Kasumi-1 (cell line): ENCODE results near the gene TERT.
"Not testable (repeated sequence)": the region's sequence is repeated elsewhere in the genome, so short reads cannot be mapped to it uniquely, and the experiment has no call there.

Source experiments
- DNase-seq, 2 experiments: peaks; one replicate each; lab custom pipeline; 2025; lab: John Stamatoyannopoulos, UW

The TERT gene

GRCh38 chr5:1330847-1331831 lies 36.3 kb upstream of the TERT start:
- DNase-seq = no peak

DNA sequence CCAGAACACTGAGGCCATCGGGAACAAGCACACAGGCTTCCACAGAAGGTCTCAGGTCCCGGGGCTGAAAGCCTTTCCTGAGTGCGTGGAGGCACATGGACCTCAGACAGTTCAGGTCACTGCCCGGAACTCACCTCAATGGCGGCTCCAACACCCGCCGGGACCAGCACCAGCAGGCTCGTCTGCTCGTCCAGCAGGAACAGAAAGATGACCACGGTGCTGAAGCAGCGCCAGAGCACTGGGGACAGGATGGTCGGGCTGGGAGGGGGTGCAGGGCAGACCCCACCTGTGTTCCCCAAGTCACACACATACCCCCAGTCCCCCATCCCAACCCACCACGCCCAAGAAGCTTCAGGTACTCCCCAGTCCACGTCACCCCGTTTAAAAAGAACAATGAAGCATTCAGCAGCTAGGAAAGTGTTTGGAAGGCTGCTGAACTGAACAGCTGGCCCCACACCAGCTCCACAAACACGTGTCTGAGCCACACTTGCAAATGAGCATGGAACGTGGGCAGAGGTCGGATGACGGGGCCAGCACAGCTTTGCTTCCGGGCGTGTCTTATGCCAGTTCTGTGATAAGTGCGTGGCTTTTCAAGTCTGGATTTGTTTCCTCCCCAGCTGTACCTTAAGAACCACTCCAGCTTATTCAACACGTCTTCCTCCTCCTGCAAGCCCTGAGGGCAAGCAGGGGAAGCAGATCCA lies 35.4 kb upstream of the TERT start:
- no peak for DNase-seq

DNA sequence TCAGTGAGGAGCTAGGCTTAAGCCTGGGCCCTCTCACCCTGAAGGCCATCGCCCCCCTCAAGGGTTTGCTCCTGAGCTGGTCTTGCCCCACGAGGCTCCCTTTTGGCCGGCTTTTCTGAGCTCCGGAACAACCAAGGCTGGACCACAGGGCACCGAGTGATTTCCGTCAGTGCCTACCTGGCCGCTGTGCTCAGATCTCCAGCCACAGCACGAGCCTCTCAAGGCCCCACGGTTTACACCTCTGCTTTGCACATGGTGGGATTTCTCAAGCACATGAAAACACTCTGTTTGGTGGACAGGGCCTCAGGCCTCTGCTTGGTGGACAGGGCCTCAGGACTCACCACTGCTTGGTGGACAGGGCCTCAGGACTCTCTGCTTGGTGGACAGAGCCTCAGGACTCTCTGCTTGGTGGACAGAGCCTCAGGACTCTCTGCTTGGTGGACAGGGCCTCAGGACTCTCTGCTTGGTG lies 34.3 kb upstream of the TERT start:
- DNase-seq = no peak

DNA sequence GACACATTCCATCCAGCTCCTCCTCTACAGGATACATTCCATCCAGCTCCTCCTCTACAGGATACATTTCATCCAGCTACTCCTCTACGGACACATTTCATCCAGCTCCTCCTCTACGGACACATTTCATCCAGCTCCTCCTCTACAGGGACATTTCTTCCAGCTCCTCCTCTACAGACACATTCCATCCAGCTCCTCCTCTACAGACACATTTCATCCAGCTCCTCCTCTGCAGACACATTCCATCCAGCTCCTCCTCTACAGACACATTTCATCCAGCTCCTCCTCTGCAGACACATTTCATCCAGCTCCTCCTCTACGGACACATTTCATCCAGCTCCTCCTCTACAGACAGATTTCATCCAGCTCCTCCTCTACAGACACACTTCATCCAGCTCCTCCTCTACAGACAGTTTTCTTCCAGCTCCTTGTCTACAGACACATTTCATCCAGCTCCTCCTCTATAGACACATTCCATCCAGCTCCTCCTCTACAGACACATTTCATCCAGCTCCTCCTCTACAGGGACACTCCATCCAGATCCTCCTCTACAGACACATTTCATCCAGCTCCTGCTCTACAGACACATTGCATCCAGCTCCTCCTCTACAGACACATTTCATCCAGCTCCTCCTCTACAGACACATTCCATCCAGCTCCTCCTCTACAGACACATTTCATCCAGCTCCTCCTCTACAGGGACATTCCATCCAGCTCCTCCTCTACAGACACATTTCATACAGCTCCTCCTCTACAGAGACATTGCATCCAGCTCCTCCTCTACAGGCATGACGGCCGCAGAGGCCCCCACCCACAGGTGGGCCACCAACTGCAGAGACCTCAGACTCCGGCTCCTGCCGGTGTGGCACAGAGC lies 33.6 kb upstream of the TERT start:
- DNase-seq = not testable (repeated sequence)

DNA sequence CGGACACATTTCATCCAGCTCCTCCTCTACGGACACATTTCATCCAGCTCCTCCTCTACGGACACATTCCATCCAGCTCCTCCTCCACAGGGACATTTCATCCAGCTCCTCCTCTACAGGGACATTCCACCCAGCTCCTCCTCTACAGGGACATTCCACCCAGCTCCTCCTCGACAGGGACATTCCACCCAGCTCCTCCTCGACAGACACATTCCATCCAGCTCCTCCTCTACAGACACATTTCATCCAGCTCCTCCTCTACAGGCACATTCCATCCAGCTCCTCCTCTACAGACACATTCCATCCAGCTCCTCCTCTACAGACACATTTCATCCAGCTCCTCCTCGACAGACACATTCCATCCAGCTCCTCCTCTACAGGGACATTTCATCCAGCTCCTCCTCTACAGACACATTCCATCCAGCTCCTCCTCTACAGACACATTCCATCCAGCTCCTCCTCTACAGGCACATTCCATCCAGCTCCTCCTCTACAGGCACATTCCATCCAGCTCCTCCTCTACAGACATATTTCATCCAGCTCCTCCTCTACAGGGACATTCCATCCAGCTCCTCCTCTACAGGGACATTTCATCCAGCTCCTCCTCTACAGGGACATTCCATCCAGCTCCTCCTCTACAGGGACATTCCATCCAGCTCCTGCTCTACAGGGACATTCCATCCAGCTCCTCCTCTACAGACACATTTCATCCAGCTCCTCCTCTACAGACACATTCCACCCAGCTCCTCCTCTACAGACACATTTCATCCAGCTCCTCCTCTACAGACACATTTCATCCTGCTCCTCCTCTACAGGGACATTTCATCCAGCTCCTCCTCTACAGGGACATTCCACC lies 32.3 kb upstream of the TERT start:
- DNase-seq = not testable (repeated sequence)

DNA sequence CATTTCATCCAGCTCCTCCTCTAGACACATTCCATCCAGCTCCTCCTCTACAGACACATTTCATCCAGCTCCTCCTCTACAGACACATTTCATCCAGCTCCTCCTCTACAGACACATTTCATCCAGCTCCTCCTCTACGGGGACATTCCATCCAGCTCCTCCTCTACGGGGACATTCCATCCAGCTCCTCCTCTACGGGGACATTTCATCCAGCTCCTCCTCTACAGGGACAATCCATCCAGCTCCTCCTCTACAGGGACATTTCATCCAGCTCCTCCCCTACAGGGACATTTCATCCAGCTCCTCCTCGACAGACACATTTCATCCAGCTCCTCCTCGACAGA lies 31.6 kb upstream of the TERT start:
- not testable (repeated sequence) for DNase-seq

GRCh38 chr5:1325870-1326531 lies 31.1 kb upstream of the TERT start:
- no peak for DNase-seq

- no peak for DNase-seq
Observed at GRCh38 chr5:1325191-1325741, 30.4 kb upstream of the TERT start.

DNA sequence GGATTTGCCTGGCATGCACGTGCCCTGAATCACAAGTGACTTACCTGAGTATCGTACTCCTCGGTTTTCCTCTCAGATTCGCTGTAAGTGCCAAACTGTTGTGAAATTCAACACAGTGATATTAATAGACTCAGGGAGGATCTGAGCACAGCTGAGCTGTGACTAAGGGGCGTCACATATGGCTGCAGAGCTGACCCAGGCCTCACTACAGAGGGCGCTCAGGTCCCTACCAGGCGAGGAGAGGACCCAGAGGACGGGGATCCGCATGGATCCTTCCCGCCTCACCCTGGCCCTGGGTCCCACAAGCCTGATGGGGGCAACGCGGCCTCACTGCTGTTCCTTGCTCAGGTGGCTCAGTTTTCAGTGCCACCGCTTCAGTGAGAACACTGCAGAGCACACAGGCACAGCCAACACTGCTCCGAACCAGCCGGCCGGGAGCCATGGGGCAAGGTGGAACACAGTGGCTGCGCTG lies 29.9 kb upstream of the TERT start:
- no peak for DNase-seq

GRCh38 chr5:1324301-1324700 lies 29.4 kb upstream of the TERT start:
- no peak for DNase-seq

GRCh38 chr5:1323803-1324173 lies 28.9 kb upstream of the TERT start:
- DNase-seq = no peak

GRCh38 chr5:1322955-1323802 lies 28.3 kb upstream of the TERT start:
- no peak for DNase-seq

- no peak for DNase-seq
Observed at GRCh38 chr5:1322036-1322900, 27.4 kb upstream of the TERT start.

- DNase-seq = no peak
Observed at GRCh38 chr5:1321576-1321975, 26.7 kb upstream of the TERT start.

- no peak for DNase-seq
Observed at GRCh38 chr5:1320436-1321344, 25.8 kb upstream of the TERT start.

GRCh38 chr5:1319436-1320256 lies 24.8 kb upstream of the TERT start:
- no peak for DNase-seq
